MCF 10A (cell line): ENCODE results near the gene VEGFB. TPM values are rescaled to one million over a fixed set of nuclear protein-coding genes. Genes with fewer than 3 reads are reported as not detected.

ENCODE experiments used
- BruUV-seq: library from RNA; stranded (reverse); fragments of 400-500 nt; replicated peaks from 2 replicates; lab custom pipeline; 2021; lab: Mats Ljungman, UMichigan
- CTCF ChIA-PET: fragments of 300-600 bp; sonication (Branson Sonifier 250); formaldehyde crosslinking; extraction: SDS; loops from one replicate; lab custom pipeline; 2021; ENCODE audit warnings: antibody characterized with exemption, inconsistent platforms; lab: Yijun Ruan, JAX
- POLR2A ChIA-PET: fragments of 300-600, 350-650 bp; sonication (Branson Sonifier 250); formaldehyde crosslinking; extraction: SDS; loops from one replicate; lab custom pipeline; 2020; ENCODE audit warnings: antibody characterized with exemption, inconsistent platforms; lab: Yijun Ruan, JAX
- DNase-seq: peaks from one replicate; pipeline ENCODE4 v3.0.0-alpha.2; 2018; ENCODE audit not compliant: unreplicated experiment
- H3K27ac Mint-ChIP-seq: one replicate; pipeline ENCODE4 v1.8.0; 2022; ENCODE audit warnings: mild to moderate bottlenecking, low read depth, mixed read lengths; ENCODE audit not compliant: unreplicated experiment
- H3K27me3 Mint-ChIP-seq: one replicate; pipeline ENCODE4 v1.8.0; 2022; ENCODE audit warnings: mixed read lengths; ENCODE audit not compliant: insufficient read depth, unreplicated experiment
- H3K36me3 Mint-ChIP-seq: one replicate; pipeline ENCODE4 v1.8.0; 2022; ENCODE audit warnings: mild to moderate bottlenecking, moderate library complexity, mixed read lengths; ENCODE audit not compliant: insufficient read depth, unreplicated experiment
- H3K4me1 Mint-ChIP-seq: one replicate; pipeline ENCODE4 v1.8.0; 2022; ENCODE audit warnings: mixed read lengths; ENCODE audit not compliant: insufficient read depth, unreplicated experiment
- H3K4me3 Mint-ChIP-seq: one replicate; pipeline ENCODE4 v1.8.0; 2022; ENCODE audit warnings: mild to moderate bottlenecking, moderate library complexity, mixed read lengths; ENCODE audit not compliant: unreplicated experiment
- H3K9me3 Mint-ChIP-seq: one replicate; pipeline ENCODE4 v1.8.0; 2022; ENCODE audit warnings: mixed read lengths; ENCODE audit not compliant: unreplicated experiment
- CTCF ChIP-seq: fragments of 200-600 bp; IDR thresholded peaks from one replicate; pipeline ENCODE4 v1.8.0; 2022; ENCODE audit warnings: antibody characterized with exemption, mild to moderate bottlenecking; ENCODE audit not compliant: unreplicated experiment
- intact Hi-C: fragments of 100-400 bp; cut with micrococcal nuclease; formaldehyde crosslinking; loops from 2 replicates; pipeline ENCODE4 v1.14.1; 2022
- total RNA-seq: library from RNA; stranded (reverse); gene quantifications from 2 replicates; pipeline ENCODE4 v1.2.3, GENCODE V29; 2022

VEGFB gene
- total RNA-seq, 1 experiment from 2014 or later = 46.0 TPM

DNA sequence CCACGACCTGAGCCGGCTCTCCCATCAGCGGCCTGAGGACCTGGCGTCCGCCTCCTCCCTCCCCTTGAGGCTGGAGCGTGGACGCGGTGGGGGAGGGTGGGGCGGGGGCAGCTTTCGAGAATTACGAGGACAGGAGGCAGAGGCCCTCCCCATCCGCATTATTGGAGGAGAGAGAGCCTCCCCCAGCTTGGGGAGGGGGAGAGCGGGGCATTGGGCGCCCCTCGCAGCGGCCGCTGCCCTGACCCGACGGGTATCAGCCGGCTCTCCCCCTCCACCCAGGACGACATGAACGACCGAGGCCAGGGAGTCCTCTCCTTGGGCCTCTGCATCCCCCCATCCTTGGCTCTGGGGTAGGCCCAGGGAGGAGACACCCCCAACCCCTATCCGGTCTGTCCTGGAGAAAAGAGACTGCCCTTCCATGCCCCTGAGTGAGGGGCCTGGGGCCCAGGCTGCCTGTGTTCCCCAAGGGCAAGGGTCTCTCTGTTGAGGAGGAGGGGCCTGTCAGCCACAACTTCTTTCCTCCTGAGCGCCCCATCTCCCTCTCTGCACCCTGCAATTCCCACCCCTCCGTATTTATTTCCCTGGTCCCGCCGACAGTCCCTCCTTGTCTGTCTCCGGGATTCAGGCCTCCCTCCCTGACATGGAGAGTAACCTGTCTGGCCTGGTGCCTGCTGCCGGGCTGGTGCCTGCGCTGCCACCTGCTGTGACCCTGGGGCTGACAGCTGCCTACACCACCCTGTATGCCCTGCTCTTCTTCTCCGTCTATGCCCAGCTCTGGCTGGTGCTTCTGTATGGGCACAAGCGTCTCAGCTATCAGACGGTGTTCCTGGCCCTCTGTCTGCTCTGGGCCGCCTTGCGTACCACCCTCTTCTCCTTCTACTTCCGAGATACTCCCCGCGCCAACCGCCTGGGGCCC is 51.8 kb downstream of the VEGFB start:
- peaks cover 29% of the 10 kb centered on the region for H3K36me3 Mint-ChIP-seq
- peaks cover 15% of the 10 kb centered on the region for H3K4me1 Mint-ChIP-seq
- intact Hi-C loops = loop anchor here (1.0 to 5.0 kb wide), 4 partner anchors 19 to 99 kb away; partner anchors contain the start of genes ESRRA, PLCB3 and STIP1
- peak; percentile 42 for DNase-seq
- peak; percentile 21 for TF ChIP-seq CTCF
- POLR2A ChIA-PET = interaction anchor here (0.9 to 8.2 kb wide), 8 partner anchors 9 to 100 kb away, joined by 3 to 125 read pairs (median 8); partner anchors contain the start of genes CATSPERZ, PLCB3, PRDX5 and STIP1
- no TSS peak for BruUV-seq
- H3K9me3 Mint-ChIP-seq = no peaks in the 10 kb centered on the region
- CTCF ChIA-PET = interaction anchor here (0.6 to 9.9 kb wide), 3 partner anchors 14 to 22 kb away, joined by 3 to 96 read pairs (median 5); partner anchors contain the start of gene CATSPERZ
- peak overlapping the region; percentile 84 for H3K27ac Mint-ChIP-seq
- peaks cover 9% of the 10 kb centered on the region for H3K27me3 Mint-ChIP-seq
- peak overlapping the region; percentile 76 for H3K4me3 Mint-ChIP-seq

DNA sequence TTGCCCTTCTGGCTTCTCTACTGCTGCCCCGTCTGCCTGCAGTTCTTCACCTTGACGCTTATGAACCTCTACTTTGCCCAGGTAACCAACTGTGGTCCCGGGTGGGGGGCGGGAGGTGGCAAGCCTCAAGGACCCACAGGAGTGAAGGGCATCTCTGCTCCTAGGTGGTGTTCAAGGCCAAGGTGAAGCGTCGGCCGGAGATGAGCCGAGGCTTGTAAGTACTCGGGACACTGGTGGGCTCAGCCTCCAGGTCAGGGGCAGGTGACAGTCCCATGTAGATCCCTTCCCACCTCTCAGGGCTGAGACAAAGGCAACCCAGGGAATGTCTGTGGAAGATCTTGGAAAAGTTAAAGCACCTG is 52.4 kb downstream of the VEGFB start:
- peak overlapping the region; percentile 76 for H3K4me3 Mint-ChIP-seq

DNA sequence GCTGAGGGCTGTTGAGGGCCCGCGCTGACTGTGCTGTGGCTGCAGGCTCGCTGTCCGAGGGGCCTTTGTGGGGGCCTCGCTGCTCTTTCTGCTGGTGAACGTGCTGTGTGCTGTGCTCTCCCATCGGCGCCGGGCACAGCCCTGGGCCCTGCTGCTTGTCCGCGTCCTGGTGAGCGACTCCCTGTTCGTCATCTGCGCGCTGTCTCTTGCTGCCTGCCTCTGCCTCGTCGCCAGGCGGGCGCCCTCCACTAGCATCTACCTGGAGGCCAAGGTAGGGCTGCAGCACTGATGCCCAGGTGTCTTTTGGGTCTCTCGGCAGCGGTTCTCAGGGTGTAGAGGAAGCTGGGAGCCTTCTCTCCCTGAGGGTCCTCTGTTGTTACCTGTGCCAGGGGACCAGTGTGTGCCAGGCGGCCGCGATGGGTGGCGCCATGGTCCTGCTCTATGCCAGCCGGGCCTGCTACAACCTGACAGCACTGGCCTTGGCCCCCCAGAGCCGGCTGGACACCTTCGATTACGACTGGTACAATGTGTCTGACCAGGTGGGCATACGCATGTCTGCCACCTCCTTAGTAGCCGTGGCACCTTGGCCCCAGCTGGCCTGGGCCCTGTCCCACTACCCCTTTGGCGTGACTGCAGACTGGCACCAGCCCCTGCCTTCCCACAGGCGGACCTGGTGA is 53.4 kb downstream of the VEGFB start:
- intact Hi-C loops = loop anchor here (2.0 to 5.0 kb wide), 3 partner anchors 17 to 101 kb away; partner anchors contain the start of genes ESRRA, PLCB3 and STIP1
- H3K4me1 Mint-ChIP-seq = peaks cover 15% of the 10 kb centered on the region
- no peak for TF ChIP-seq CTCF
- peaks cover 11% of the 10 kb centered on the region for H3K27me3 Mint-ChIP-seq
- POLR2A ChIA-PET = interaction anchor here (1.1 kb wide), 1 partner anchor 36 kb away, joined by 3 read pairs; the partner anchor contains the start of gene PLCB3
- no peak overlapping the region for H3K4me3 Mint-ChIP-seq
- peaks cover 13% of the 10 kb centered on the region for H3K36me3 Mint-ChIP-seq
- no peaks in the 10 kb centered on the region for H3K9me3 Mint-ChIP-seq
- no peak for DNase-seq
- CTCF ChIA-PET = interaction anchor here (0.6 to 9.9 kb wide), 2 partner anchors 15 to 809 kb away, joined by 3 to 96 read pairs; partner anchors contain the start of gene CATSPERZ
- no peak overlapping the region for H3K27ac Mint-ChIP-seq
- no TSS peak for BruUV-seq

More for the DNA sequence above, 52.4 kb downstream of the VEGFB start:
- H3K9me3 Mint-ChIP-seq = no peaks in the 10 kb centered on the region
- no peak for TF ChIP-seq CTCF
- intact Hi-C loops = loop anchor here (1.0 to 5.0 kb wide), 4 partner anchors 18 to 99 kb away; partner anchors contain the start of genes ESRRA, PLCB3 and STIP1
- H3K27ac Mint-ChIP-seq = peak overlapping the region; percentile 77
- peaks cover 11% of the 10 kb centered on the region for H3K27me3 Mint-ChIP-seq
- ChIA-PET CTCF (interaction anchor here (9.9 kb wide), 1 partner anchor 16 kb away, joined by 96 read pairs; the partner anchor contains the start of gene CATSPERZ), POLR2A (interaction anchor here (0.9 to 3.1 kb wide), 4 partner anchors 10 to 45 kb away, joined by 3 to 24 read pairs (median 8); partner anchors contain the start of genes PLCB3, PRDX5 and TRMT112)
- H3K36me3 Mint-ChIP-seq = peaks cover 22% of the 10 kb centered on the region
- no peak for DNase-seq
- H3K4me1 Mint-ChIP-seq = peaks cover 15% of the 10 kb centered on the region
- BruUV-seq = no TSS peak
